HepG2 (cell line): ENCODE results near the gene SIM1. TPM values are rescaled to one million over a fixed set of nuclear protein-coding genes. Genes with fewer than 3 reads are reported as not detected.

ENCODE experiments used
- ATAC-seq: fragments of 200-7000 bp; cut with Tn5 transposase; 3 replicates; pipeline ENCODE4 v1.9.1; 2020; ENCODE audit warnings: mild to moderate bottlenecking, moderate library complexity
- BruUV-seq: library from RNA; stranded (reverse); fragments of 400-500 nt; replicated peaks from 2 replicates; lab custom pipeline; 2021; lab: Mats Ljungman, UMichigan
- CTCF ChIA-PET: fragments of 300-600 bp; formaldehyde crosslinking; extraction: SDS; loops from one replicate; lab custom pipeline; 2021; ENCODE audit warnings: low total read pairs, inconsistent platforms, low intra/inter-chr PET ratio; lab: Yijun Ruan, JAX
- POLR2A ChIA-PET: fragments of 350-600 bp; sonication (Branson Sonifier 250); formaldehyde crosslinking; loops from one replicate; lab custom pipeline; 2020; ENCODE audit warnings: antibody characterized with exemption, inconsistent platforms; lab: Yijun Ruan, JAX
- DNase-seq: peaks from one replicate; pipeline ENCODE4 v3.0.0-alpha.2; 2015; ENCODE audit warnings: low spot score
- FAIRE-seq: peaks from 3 replicates; lab custom pipeline; 2011; peaks lifted over from hg19 to GRCh38; lab: Jason Lieb, UNC
- H2AFZ ChIP-seq: one replicate; pipeline ENCODE4 v1.6.1; 2011; ENCODE audit warnings: low read length, inconsistent platforms
- H3K27ac ChIP-seq: fragments of 300-600 bp; 3 replicates; pipeline ENCODE4 v1.8.0; 2011; ENCODE audit warnings: mixed run types, mild to moderate bottlenecking, mixed read lengths, low read length, inconsistent platforms; ENCODE audit not compliant: insufficient read depth; ENCODE audit errors: extremely low read length
- H3K27me3 ChIP-seq, 2 experiments: fragments of 200-600 bp in 1 of 2; 2 replicates in 1 of 2; 3 replicates in 1 of 2; pipeline versions ENCODE4 v1.6.0 to v1.8.0; 2011; ENCODE audit warnings: low read length in 2 of 2, mild to moderate bottlenecking in 2 of 2, moderate library complexity in 2 of 2, inconsistent platforms in 1 of 2; ENCODE audit not compliant: insufficient read depth in 2 of 2, control insufficient read depth in 1 of 2
- H3K36me3 ChIP-seq, 2 experiments: fragments of 200-600 bp in 1 of 2; replicated peaks in 1 of 2; 2 replicates in 1 of 2; 3 replicates in 1 of 2; pipeline versions ENCODE4 v1.5.1 to v1.8.0; 2011; ENCODE audit warnings: low read length in 2 of 2, inconsistent platforms in 1 of 2; ENCODE audit not compliant: insufficient read depth in 2 of 2, control insufficient read depth in 1 of 2
- H3K4me1 ChIP-seq: 2 replicates; pipeline ENCODE4 v1.5.1; 2012; ENCODE audit warnings: low read length, inconsistent platforms; ENCODE audit not compliant: insufficient read depth
- H3K4me2 ChIP-seq: 2 replicates; pipeline ENCODE4 v1.6.0; 2011; ENCODE audit warnings: low read depth, low read length, inconsistent platforms
- H3K4me3 ChIP-seq, 3 experiments: fragments of 200-600 bp in 1 of 3; sonication (generic), shearing (Covaris generic) in 1 of 3; replicated peaks in 1 of 3; 2 replicates each; pipeline ENCODE4 v1.5.1; 2011 to 2016; ENCODE audit warnings: low read length in 3 of 3, inconsistent platforms in 2 of 3, low read depth in 2 of 3, mild to moderate bottlenecking in 2 of 3, control low read depth in 1 of 3, mixed read lengths in 1 of 3; ENCODE audit not compliant: insufficient read depth in 1 of 3
- H3K79me2 ChIP-seq: one replicate; pipeline ENCODE4 v1.6.1; 2011; ENCODE audit warnings: low read length, inconsistent platforms; ENCODE audit not compliant: insufficient read depth
- H3K9ac ChIP-seq: 2 replicates; pipeline ENCODE4 v1.6.0; 2011; ENCODE audit warnings: mild to moderate bottlenecking, low read depth, low read length, inconsistent platforms; ENCODE audit not compliant: insufficient read depth
- H3K9me3 ChIP-seq: 2 replicates; pipeline ENCODE4 v1.5.1; 2012; ENCODE audit warnings: mild to moderate bottlenecking, low read length
- H4K20me1 ChIP-seq: 2 replicates; pipeline ENCODE4 v1.6.0; 2011; ENCODE audit warnings: inconsistent platforms, mild to moderate bottlenecking, low read length, moderate library complexity; ENCODE audit not compliant: insufficient read depth
- EED ChIP-seq: sonication (generic); formaldehyde crosslinking; IDR thresholded peaks from 2 replicates; pipeline ENCODE4 v1.5.0; 2020; ENCODE audit warnings: mild to moderate bottlenecking, missing genetic modification reagents
- GTF3A ChIP-seq: sonication (generic); formaldehyde crosslinking; conservative IDR thresholded peaks from 2 replicates; pipeline ENCODE4 v1.4.0; 2020; ENCODE audit warnings: mild to moderate bottlenecking, missing genetic modification reagents
- NFRKB ChIP-seq: fragments of 450-650 bp; IDR thresholded peaks from 2 replicates; pipeline ENCODE4 v1.6.1; 2017
- NFYC ChIP-seq: IDR thresholded peaks from 2 replicates; pipeline ENCODE4 v1.6.1; 2016; ENCODE audit warnings: missing genetic modification reagents, missing compliant biosample characterization
- RAD21 ChIP-seq: fragments of 450-650 bp; formaldehyde crosslinking; IDR thresholded peaks from 2 replicates; pipeline ENCODE4 v1.5.0; 2020; ENCODE audit warnings: mild to moderate bottlenecking
- SRF ChIP-seq: IDR thresholded peaks from 2 replicates; pipeline ENCODE4 v1.6.1; 2011; ENCODE audit warnings: mild to moderate bottlenecking, low read depth, low read length, moderate library complexity
- TBX3 ChIP-seq: fragments of 450-650 bp; IDR thresholded peaks from 2 replicates; pipeline ENCODE4 v1.6.1; 2017; ENCODE audit warnings: antibody characterized with exemption, mild to moderate bottlenecking, inconsistent platforms, borderline replicate concordance
- ZNF180 ChIP-seq: sonication (generic); formaldehyde crosslinking; IDR thresholded peaks from 2 replicates; pipeline ENCODE4 v1.4.0; 2020; ENCODE audit warnings: low read depth, missing genetic modification reagents, borderline replicate concordance
- ZNF3 ChIP-seq: IDR thresholded peaks from 2 replicates; pipeline ENCODE4 v1.7.0; 2017; ENCODE audit warnings: inconsistent platforms
- ZNF44 ChIP-seq: sonication (generic); formaldehyde crosslinking; IDR thresholded peaks from 2 replicates; pipeline ENCODE4 v1.5.1; 2020; ENCODE audit warnings: mild to moderate bottlenecking, missing genetic modification reagents
- WGBS: methylation state at CpG from one replicate; pipeline ENCODE4 v1.1.6; 2017; ENCODE audit warnings: low lambda C conversion rate; 5-methylcytosine and 5-hydroxymethylcytosine counted together
- in situ Hi-C: cut with HindIII; loops from 2 replicates; pipeline ENCODE4 v1.10.0; 2017; ENCODE audit warnings: low pct_unique_long_range_greater_than_20kb; ENCODE audit not compliant: extremely low pct_ligation_motif_present
- intact Hi-C: fragments of 100-400 bp; cut with micrococcal nuclease; formaldehyde crosslinking; loops from one replicate; pipeline ENCODE4 v1.10.0; 2022; ENCODE audit not compliant: unreplicated experiment
- polyA plus RNA-seq, 8 experiments: library from polyadenylated mRNA; depleted of rRNA in 3 of 8; stranded (reverse) in 7 of 8; unstranded in 1 of 8; fragments of >200 nt; fragmentation: Illumina TruSeq in 4 of 8; extraction: Trizol in 4 of 8; gene quantifications; 2 replicates each; pipeline versions ENCODE4 v1.2.1 to v1.2.3, GENCODE V29; 2011 to 2016; ENCODE audit warnings: low read depth in 4 of 8, missing spikeins in 1 of 8, mixed read lengths in 1 of 8; ENCODE audit not compliant: insufficient read depth in 1 of 8
- total RNA-seq, 5 experiments: library from RNA; depleted of rRNA; stranded (reverse); fragments of >200 nt; fragmentation: Illumina TruSeq; extraction: Trizol; gene quantifications; 2 replicates each; pipeline ENCODE4 v1.2.3, GENCODE V29; 2016; ENCODE audit warnings: low read depth in 1 of 5
- TF ChIP-seq, protein P1 (sequence below): sonication (generic); formaldehyde crosslinking; IDR thresholded peaks from 2 replicates; pipeline ENCODE4 v1.5.1; 2020; ENCODE audit warnings: mild to moderate bottlenecking, missing genetic modification reagents, moderate library complexity

The SIM1 gene
- total and polyA plus RNA-seq, 2 of the 13 experiments (the other 11 are each of a cell fraction or from before 2014, with no cell fraction given), result not detected

DNA sequence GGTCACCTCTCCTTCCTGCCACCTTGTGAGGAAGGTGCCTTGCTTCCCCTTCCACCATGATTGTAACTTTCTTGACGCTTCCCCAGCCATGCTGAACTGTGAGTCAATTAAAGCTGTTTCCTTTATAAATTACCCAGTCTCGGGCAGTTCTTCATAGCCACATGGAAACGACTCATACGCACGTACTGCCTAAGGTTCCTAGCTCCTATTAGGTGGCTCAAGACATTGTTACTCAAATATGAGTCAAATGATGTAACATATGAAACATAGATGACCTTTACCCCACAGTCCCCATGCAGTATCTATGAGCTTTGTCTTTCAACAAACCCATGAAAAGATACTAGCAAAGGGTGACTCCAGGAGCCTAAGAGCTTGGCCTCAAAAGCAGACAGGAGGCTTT is 98.3 kb downstream of the SIM1 start:
- Histone ChIP-seq H3K9ac (no peak overlapping the region), H3K9me3 (no peaks in the 10 kb centered on the region), H3K4me2 (no peak overlapping the region), H3K4me3 (no peak overlapping the region), H2AFZ (no peak overlapping the region), H3K79me2 (no peaks in the 10 kb centered on the region), H3K27ac (no peak overlapping the region), H3K4me1 (no peaks in the 10 kb centered on the region), H4K20me1 (no peaks in the 10 kb centered on the region), H3K27me3 (no peaks in the 10 kb centered on the region), H3K36me3 (no peaks in the 10 kb centered on the region)
- 11% methylated on average over 5 of the region's 5 CpGs for WGBS
- ChIA-PET CTCF (no interaction called here), POLR2A (no interaction called here)
- no peak for DNase-seq
- in situ Hi-C loops (no loop called here), intact Hi-C loops (no loop called here)
- no peak for FAIRE-seq
- ATAC-seq, result no peak
- no TSS peak for BruUV-seq
- no peak for TF ChIP-seq GTF3A (CRISPR knock-in tag)
- no peak for TF ChIP-seq RAD21 (CRISPR knock-in tag)
- no peak for TF ChIP-seq NFRKB
- TF ChIP-seq TBX3, result no peak
- TF ChIP-seq, protein P1, sequence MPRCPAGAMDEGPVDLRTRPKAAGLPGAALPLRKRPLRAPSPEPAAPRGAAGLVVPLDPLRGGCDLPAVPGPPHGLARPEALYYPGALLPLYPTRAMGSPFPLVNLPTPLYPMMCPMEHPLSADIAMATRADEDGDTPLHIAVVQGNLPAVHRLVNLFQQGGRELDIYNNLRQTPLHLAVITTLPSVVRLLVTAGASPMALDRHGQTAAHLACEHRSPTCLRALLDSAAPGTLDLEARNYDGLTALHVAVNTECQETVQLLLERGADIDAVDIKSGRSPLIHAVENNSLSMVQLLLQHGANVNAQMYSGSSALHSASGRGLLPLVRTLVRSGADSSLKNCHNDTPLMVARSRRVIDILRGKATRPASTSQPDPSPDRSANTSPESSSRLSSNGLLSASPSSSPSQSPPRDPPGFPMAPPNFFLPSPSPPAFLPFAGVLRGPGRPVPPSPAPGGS, result no peak
- TF ChIP-seq ZNF180 (CRISPR knock-in tag), result no peak
- TF ChIP-seq SRF, result no peak
- TF ChIP-seq NFYC (CRISPR knock-in tag), result no peak
- no peak for TF ChIP-seq ZNF3 (CRISPR knock-in tag)
- no peak for TF ChIP-seq ZNF44 (CRISPR knock-in tag)
- TF ChIP-seq EED (CRISPR knock-in tag), result no peak
